H1 (cell line): ENCODE results near the gene FAM234A. TPM values are rescaled to one million over a fixed set of nuclear protein-coding genes. Genes with fewer than 3 reads are reported as not detected.

ENCODE experiments used
- CTCF ChIA-PET: fragments of 300-600 bp; sonication (Branson Sonifier 250); formaldehyde crosslinking; loops from one replicate; lab custom pipeline; 2021; ENCODE audit not compliant: partially characterized antibody; lab: Charles Lee
- POLR2A ChIA-PET: fragments of 300-600 bp; sonication (Branson Sonifier 250); formaldehyde crosslinking; loops from one replicate; lab custom pipeline; 2021; ENCODE audit warnings: inconsistent platforms; ENCODE audit not compliant: partially characterized antibody; lab: Charles Lee
- DNase-seq, 2 experiments: peaks; one replicate each; pipeline versions ENCODE4 v3.0.0 to v3.0.0-alpha.2; 2010 to 2022; ENCODE audit warnings: low spot score in 2 of 2, low read depth in 1 of 2, mixed read lengths in 1 of 2
- FAIRE-seq: peaks from 2 replicates; lab custom pipeline; 2011; peaks lifted over from hg19 to GRCh38; lab: Jason Lieb, UNC
- H2AFZ ChIP-seq: 2 replicates; pipeline ENCODE4 v1.8.1; 2012; ENCODE audit warnings: low read length, inconsistent platforms
- H2AK5ac ChIP-seq: 2 replicates; pipeline ENCODE4 v1.6.1; 2013; ENCODE audit warnings: low read depth, low read length
- H2BK120ac ChIP-seq: replicated peaks from 2 replicates; pipeline ENCODE3; 2013; ENCODE audit warnings: low read depth, low read length, inconsistent platforms
- H2BK12ac ChIP-seq: 2 replicates; pipeline ENCODE4 v1.6.1; 2013; ENCODE audit warnings: low read depth, low read length
- H2BK15ac ChIP-seq: 2 replicates; pipeline ENCODE4 v1.6.1; 2013; ENCODE audit warnings: low read length
- H2BK20ac ChIP-seq: 2 replicates; pipeline ENCODE4 v1.6.1; 2013; ENCODE audit warnings: low read length
- H2BK5ac ChIP-seq: 2 replicates; pipeline ENCODE4 v1.6.1; 2013; ENCODE audit warnings: low read depth, low read length
- H3K14ac ChIP-seq: 2 replicates; pipeline ENCODE4 v1.6.1; 2013; ENCODE audit warnings: inconsistent platforms; ENCODE audit not compliant: insufficient read length
- H3K18ac ChIP-seq: 2 replicates; pipeline ENCODE4 v1.6.1; 2013; ENCODE audit warnings: low read length; ENCODE audit errors: extremely low read depth
- H3K23ac ChIP-seq: 2 replicates; pipeline ENCODE4 v1.6.1; 2013; ENCODE audit warnings: inconsistent platforms; ENCODE audit not compliant: insufficient read length
- H3K23me2 ChIP-seq: 2 replicates; pipeline ENCODE4 v1.6.1; 2013; ENCODE audit warnings: low read depth, low read length
- H3K27ac ChIP-seq: 2 replicates; pipeline ENCODE4 v1.6.1; 2011; ENCODE audit warnings: low read depth, low read length, inconsistent platforms
- H3K27me3 ChIP-seq, 4 experiments: replicated peaks in 1 of 4; 1 replicate in 1 of 4; 2 replicates in 3 of 4; pipeline versions ENCODE4 v1.6.1 to v1.8.1; 2011 to 2013; ENCODE audit warnings: low read length in 3 of 4, mild to moderate bottlenecking in 3 of 4, inconsistent platforms in 2 of 4, mixed read lengths in 2 of 4, moderate library complexity in 1 of 4; ENCODE audit not compliant: control insufficient read depth in 3 of 4, insufficient read depth in 3 of 4; ENCODE audit errors: extremely low read depth in 1 of 4
- H3K36me3 ChIP-seq, 4 experiments: 2 replicates each; pipeline versions ENCODE4 v1.6.1 to v1.8.1; 2011 to 2013; ENCODE audit warnings: mild to moderate bottlenecking in 4 of 4, low read length in 3 of 4, moderate library complexity in 2 of 4, control low read depth in 1 of 4, inconsistent platforms in 1 of 4; ENCODE audit not compliant: insufficient read depth in 4 of 4, control insufficient read depth in 2 of 4
- H3K4ac ChIP-seq: replicated peaks from 2 replicates; pipeline ENCODE3; 2013; ENCODE audit warnings: low read length, low read depth, mixed read lengths, inconsistent platforms; ENCODE audit not compliant: insufficient read length
- H3K4me1 ChIP-seq, 4 experiments: replicated peaks in 1 of 4; 1 replicate in 1 of 4; 2 replicates in 3 of 4; pipeline versions ENCODE4 v1.6.1 to v1.8.1; 2011 to 2013; ENCODE audit warnings: low read length in 3 of 4, inconsistent platforms in 2 of 4, mixed read lengths in 1 of 4; ENCODE audit not compliant: insufficient read depth in 4 of 4, control insufficient read depth in 3 of 4
- H3K4me2 ChIP-seq, 2 experiments: 2 replicates each; pipeline versions ENCODE4 v1.6.1 to v1.8.1; 2011 to 2013; ENCODE audit warnings: low read depth in 2 of 2, low read length in 2 of 2, control low read depth in 1 of 2, inconsistent platforms in 1 of 2, mild to moderate bottlenecking in 1 of 2; ENCODE audit not compliant: insufficient read depth in 1 of 2
- H3K4me3 ChIP-seq, 4 experiments: fragments of 200-600, 300-600 bp in 1 of 4; sonication (generic), shearing (Covaris generic), sonication (Bioruptor Twin) in 1 of 4; 2 replicates each; pipeline versions ENCODE4 v1.5.1 to v1.8.1; 2011 to 2016; ENCODE audit warnings: low read length in 4 of 4, low read depth in 3 of 4, control low read depth in 2 of 4, inconsistent platforms in 2 of 4, mild to moderate bottlenecking in 2 of 4, mixed read lengths in 1 of 4, moderate library complexity in 1 of 4; ENCODE audit not compliant: insufficient read depth in 2 of 4; ENCODE audit errors: extremely low read depth in 1 of 4
- H3K56ac ChIP-seq: replicated peaks from 2 replicates; pipeline ENCODE3; 2013; ENCODE audit warnings: low read depth, mild to moderate bottlenecking, mixed read lengths, low read length, inconsistent platforms; ENCODE audit not compliant: insufficient read length
- H3K79me1 ChIP-seq: 2 replicates; pipeline ENCODE4 v1.6.1; 2013; ENCODE audit warnings: low read depth, low read length, control low read depth
- H3K79me2 ChIP-seq, 2 experiments: 2 replicates each; pipeline versions ENCODE4 v1.6.1 to v1.8.1; 2012 to 2013; ENCODE audit warnings: low read length in 2 of 2, mild to moderate bottlenecking in 2 of 2, inconsistent platforms in 1 of 2; ENCODE audit not compliant: insufficient read depth in 2 of 2, control insufficient read depth in 1 of 2
- H3K9ac ChIP-seq, 4 experiments: replicated peaks in 1 of 4; 1 replicate in 1 of 4; 2 replicates in 3 of 4; pipeline versions ENCODE4 v1.6.1 to v1.8.1; 2011 to 2013; ENCODE audit warnings: low read depth in 3 of 4, low read length in 3 of 4, control low read depth in 2 of 4, mild to moderate bottlenecking in 2 of 4, moderate library complexity in 2 of 4, inconsistent platforms in 1 of 4; ENCODE audit errors: extremely low read depth in 1 of 4
- H3K9me3 ChIP-seq, 2 experiments: 2 replicates each; pipeline versions ENCODE4 v1.6.1 to v1.8.1; 2012 to 2013; ENCODE audit warnings: mild to moderate bottlenecking in 2 of 2, moderate library complexity in 2 of 2, control low read depth in 1 of 2, inconsistent platforms in 1 of 2, low read depth in 1 of 2, low read length in 1 of 2, mixed read lengths in 1 of 2; ENCODE audit not compliant: insufficient read depth in 2 of 2
- H4K20me1 ChIP-seq, 2 experiments: replicated peaks in 1 of 2; 2 replicates each; pipeline versions ENCODE3 to v1.8.1; 2011 to 2013; ENCODE audit warnings: inconsistent platforms in 2 of 2, low read length in 2 of 2, mild to moderate bottlenecking in 1 of 2; ENCODE audit not compliant: insufficient read depth in 2 of 2, control insufficient read depth in 1 of 2
- H4K5ac ChIP-seq: 2 replicates; pipeline ENCODE4 v1.6.1; 2013; ENCODE audit warnings: low read length, low read depth, mixed read lengths, inconsistent platforms; ENCODE audit not compliant: insufficient read length
- H4K8ac ChIP-seq: 2 replicates; pipeline ENCODE4 v1.8.0; 2013; ENCODE audit warnings: mild to moderate bottlenecking, moderate library complexity, low read length, inconsistent platforms; ENCODE audit not compliant: insufficient read depth; ENCODE audit errors: extremely low read depth
- H4K91ac ChIP-seq: replicated peaks from 2 replicates; pipeline ENCODE3; 2013; ENCODE audit warnings: low read length, mixed read lengths, inconsistent platforms; ENCODE audit not compliant: insufficient read length
- BCL11A ChIP-seq, 2 experiments: IDR thresholded peaks; one replicate each; pipeline ENCODE4 v1.6.1; 2011; ENCODE audit warnings: low read depth in 2 of 2, low read length in 2 of 2, mild to moderate bottlenecking in 2 of 2
- HDAC6 ChIP-seq: IDR thresholded peaks from one replicate; pipeline ENCODE4 v1.7.1; 2012; ENCODE audit warnings: low read depth, mild to moderate bottlenecking, inconsistent platforms, low read length, moderate library complexity
- NRF1 ChIP-seq: IDR thresholded peaks from 2 replicates; pipeline ENCODE4 v1.6.1; 2011; ENCODE audit warnings: mild to moderate bottlenecking, low read depth, low read length, improper control_type of control experiment
- RAD21 ChIP-seq, 2 experiments: IDR thresholded peaks in 1 of 2; conservative IDR thresholded peaks in 1 of 2; 2 replicates each; pipeline ENCODE4 v1.6.1; 2011; ENCODE audit warnings: low read depth in 2 of 2, low read length in 2 of 2, improper control_type of control experiment in 1 of 2, inconsistent platforms in 1 of 2, mild to moderate bottlenecking in 1 of 2, moderate library complexity in 1 of 2
- SIRT6 ChIP-seq: IDR thresholded peaks from one replicate; pipeline ENCODE4 v1.7.1; 2012; ENCODE audit warnings: low read length, inconsistent platforms
- TAF1 ChIP-seq: IDR thresholded peaks from 2 replicates; pipeline ENCODE4 v1.6.1; 2011; ENCODE audit warnings: mild to moderate bottlenecking, low read depth, low read length
- TCF12 ChIP-seq: IDR thresholded peaks from 2 replicates; pipeline ENCODE4 v1.6.1; 2011; ENCODE audit warnings: low read depth, mild to moderate bottlenecking, low read length
- WGBS, 2 experiments: shearing (Covaris generic) in 1 of 2; methylation state at CpG; one replicate each; pipeline versions ENCODE4 v1.1.6 to v1.1.7; 2013 to 2015; ENCODE audit warnings: low lambda C conversion rate in 2 of 2, mixed read lengths in 2 of 2, inconsistent platforms in 1 of 2, low coverage in 1 of 2, missing lambda C conversion rate in 1 of 2; ENCODE audit not compliant: insufficient replicate concordance in 2 of 2, insufficient coverage in 1 of 2, insufficient read length in 1 of 2; ENCODE audit errors: extremely low coverage in 1 of 2, missing lambda C conversion rate in 1 of 2; 5-methylcytosine and 5-hydroxymethylcytosine counted together
- polyA plus RNA-seq, 7 experiments: library from polyadenylated mRNA; depleted of rRNA in 3 of 7; stranded (reverse) in 5 of 7; unstranded in 2 of 7; fragments of >200 nt in 5 of 7; fragments of 200-250 nt in 2 of 7; gene quantifications; 1 replicate in 5 of 7; 2 replicates in 1 of 7; 4 replicates in 1 of 7; pipeline versions ENCODE4 v1.2.1 to v1.2.3, GENCODE V29; 2011 to 2013; ENCODE audit warnings: missing spikeins in 2 of 7, mixed read lengths in 2 of 7
- total RNA-seq: library from RNA; stranded (reverse); fragmentation: NEBNext Ultra II Directional; extraction: Animal tissue kit (Norgen Biotek cat#: 25700); gene quantifications from 2 replicates; pipeline ENCODE4 v1.2.1, GENCODE V29; 2021
- TF ChIP-seq, protein P1 (sequence below), 3 experiments: IDR thresholded peaks; 1 replicate in 2 of 3; 2 replicates in 1 of 3; pipeline versions ENCODE4 v1.5.1 to v1.6.1; 2011; ENCODE audit warnings: low read length in 3 of 3, mild to moderate bottlenecking in 3 of 3, inconsistent platforms in 2 of 3, low read depth in 1 of 3, moderate library complexity in 1 of 3; ENCODE audit not compliant: insufficient read depth in 1 of 3; ENCODE audit errors: control extremely low read depth in 1 of 3

Gene FAM234A
- total and polyA plus RNA-seq, 2 of the 8 experiments (the other 6 are each of a cell fraction or from before 2014, with no cell fraction given): 80.6 to 104 TPM

DNA sequence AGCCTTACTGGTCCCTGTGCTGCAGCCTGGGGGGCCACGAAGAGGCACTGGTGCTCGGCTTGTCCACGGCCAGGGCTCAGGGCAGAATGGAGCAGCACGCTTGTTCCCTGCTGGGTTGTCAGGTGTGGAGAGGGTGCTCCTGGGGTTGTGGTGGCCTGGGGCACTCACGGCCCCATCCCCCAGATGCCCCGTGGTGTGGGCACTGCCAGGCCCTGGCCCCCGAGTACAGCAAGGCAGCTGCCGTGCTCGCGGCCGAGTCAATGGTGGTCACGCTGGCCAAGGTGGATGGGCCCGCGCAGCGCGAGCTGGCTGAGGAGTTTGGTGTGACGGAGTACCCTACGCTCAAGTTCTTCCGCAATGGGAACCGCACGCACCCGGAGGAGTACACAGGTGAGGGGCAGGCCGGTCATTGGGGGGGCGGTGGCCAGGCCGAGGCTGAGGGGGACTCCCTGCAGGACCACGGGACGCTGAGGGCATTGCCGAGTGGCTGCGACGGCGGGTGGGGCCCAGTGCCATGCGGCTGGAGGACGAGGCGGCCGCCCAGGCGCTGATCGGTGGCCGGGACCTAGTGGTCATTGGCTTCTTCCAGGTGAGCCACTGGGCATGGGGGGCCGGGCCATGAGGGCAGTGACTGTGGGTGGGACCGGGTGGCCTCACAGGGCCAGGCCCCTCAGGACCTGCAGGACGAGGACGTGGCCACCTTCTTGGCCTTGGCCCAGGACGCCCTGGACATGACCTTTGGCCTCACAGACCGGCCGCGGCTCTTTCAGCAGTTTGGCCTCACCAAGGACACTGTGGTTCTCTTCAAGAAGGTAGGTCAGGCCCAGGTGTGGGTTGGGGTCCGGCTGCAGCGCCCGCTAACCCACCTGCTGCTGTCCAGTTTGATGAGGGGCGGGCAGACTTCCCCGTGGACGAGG is 49.8 kb downstream of the FAM234A start:
- H2BK20ac ChIP-seq: no peak overlapping the region
- H3K79me1 ChIP-seq: no peaks in the 10 kb centered on the region
- no peaks in the 10 kb centered on the region for H3K79me2 ChIP-seq
- H2BK15ac ChIP-seq: no peak overlapping the region
- WGBS, 2 experiments: 94% methylated on average over 47 of the region's 52 CpGs; no CpG with 5 or more reads in 1 of the 2 experiments
- H4K91ac ChIP-seq: no peak overlapping the region
- no peak overlapping the region for H3K9ac ChIP-seq
- no peak overlapping the region for H4K5ac ChIP-seq
- no peak overlapping the region for H2BK5ac ChIP-seq
- no peak overlapping the region for H4K8ac ChIP-seq
- no peak overlapping the region for H3K56ac ChIP-seq
- H3K9me3 ChIP-seq: peaks cover 0 to 5% of the 10 kb centered on the region in 2 experiments; a peak in 1 of 4 replicates
- ChIA-PET POLR2A (interaction anchor here (0.8 to 3.3 kb wide), 3 partner anchors 16 to 26 kb away, joined by 3 to 13 read pairs (median 3); no protein-coding TSS in a partner anchor), CTCF (no interaction called here)
- no peak overlapping the region for H2BK120ac ChIP-seq
- no peak overlapping the region for H2BK12ac ChIP-seq
- H3K23ac ChIP-seq: no peak overlapping the region
- no peak overlapping the region for H3K14ac ChIP-seq
- no peak for DNase-seq
- H2AK5ac ChIP-seq: no peak overlapping the region
- peaks cover 0 to 3% (median 0%) of the 10 kb centered on the region in 4 experiments; a peak in 3 of 7 replicates for H3K4me1 ChIP-seq
- peaks cover 0 to 2% of the 10 kb centered on the region in 2 experiments for H4K20me1 ChIP-seq
- H3K27me3 ChIP-seq: peaks cover 10 to 21% (median 15%) of the 10 kb centered on the region in 4 experiments
- H3K23me2 ChIP-seq: peaks cover 6% of the 10 kb centered on the region; the same call in 1 of the 2 replicates
- no peak overlapping the region for H3K27ac ChIP-seq
- H2AFZ ChIP-seq: no peak overlapping the region
- no peak overlapping the region for H3K4ac ChIP-seq
- H3K18ac ChIP-seq: no peak overlapping the region
- peaks cover 2 to 10% (median 5%) of the 10 kb centered on the region in 4 experiments; a peak in 5 of 8 replicates for H3K36me3 ChIP-seq
- H3K4me2 ChIP-seq: no peak overlapping the region
- FAIRE-seq: no peak
- no peak overlapping the region for H3K4me3 ChIP-seq
- TF ChIP-seq TCF12 (no peak), NRF1 (no peak), SIRT6 (no peak), BCL11A (IDR thresholded peaks at IDR 0.05; ENCODE audit: low read depth in 2 of 2, low read length in 2 of 2) (no peak), HDAC6 (no peak), TAF1 (no peak), RAD21 (IDR thresholded peaks at IDR 0.05 in 1 of 2, conservative IDR thresholded peaks at IDR 0.05 in 1 of 2; ENCODE audit: low read depth in 2 of 2, low read length in 2 of 2) (no peak)
- TF ChIP-seq, protein P1, sequence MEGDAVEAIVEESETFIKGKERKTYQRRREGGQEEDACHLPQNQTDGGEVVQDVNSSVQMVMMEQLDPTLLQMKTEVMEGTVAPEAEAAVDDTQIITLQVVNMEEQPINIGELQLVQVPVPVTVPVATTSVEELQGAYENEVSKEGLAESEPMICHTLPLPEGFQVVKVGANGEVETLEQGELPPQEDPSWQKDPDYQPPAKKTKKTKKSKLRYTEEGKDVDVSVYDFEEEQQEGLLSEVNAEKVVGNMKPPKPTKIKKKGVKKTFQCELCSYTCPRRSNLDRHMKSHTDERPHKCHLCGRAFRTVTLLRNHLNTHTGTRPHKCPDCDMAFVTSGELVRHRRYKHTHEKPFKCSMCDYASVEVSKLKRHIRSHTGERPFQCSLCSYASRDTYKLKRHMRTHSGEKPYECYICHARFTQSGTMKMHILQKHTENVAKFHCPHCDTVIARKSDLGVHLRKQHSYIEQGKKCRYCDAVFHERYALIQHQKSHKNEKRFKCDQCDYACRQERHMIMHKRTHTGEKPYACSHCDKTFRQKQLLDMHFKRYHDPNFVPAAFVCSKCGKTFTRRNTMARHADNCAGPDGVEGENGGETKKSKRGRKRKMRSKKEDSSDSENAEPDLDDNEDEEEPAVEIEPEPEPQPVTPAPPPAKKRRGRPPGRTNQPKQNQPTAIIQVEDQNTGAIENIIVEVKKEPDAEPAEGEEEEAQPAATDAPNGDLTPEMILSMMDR (IDR thresholded peaks at IDR 0.05; ENCODE audit: control extremely low read depth in 1 of 3, insufficient read depth in 1 of 3, low read depth in 1 of 3, low read length in 3 of 3): no peak
